Stimulated activated CD4-positive, alpha-beta T cell treated with anti-CD3 and anti-CD28 coated beads, Interleukin-2, amount 100 ng/mL, for 24 hours (primary cell): ENCODE measurements around the gene RBPMS2.

ENCODE experiments used
- DNase-seq, 2 donors: peaks; one replicate each; pipeline ENCODE4 v3.0.0-alpha.2; 2020

Gene RBPMS2

DNA sequence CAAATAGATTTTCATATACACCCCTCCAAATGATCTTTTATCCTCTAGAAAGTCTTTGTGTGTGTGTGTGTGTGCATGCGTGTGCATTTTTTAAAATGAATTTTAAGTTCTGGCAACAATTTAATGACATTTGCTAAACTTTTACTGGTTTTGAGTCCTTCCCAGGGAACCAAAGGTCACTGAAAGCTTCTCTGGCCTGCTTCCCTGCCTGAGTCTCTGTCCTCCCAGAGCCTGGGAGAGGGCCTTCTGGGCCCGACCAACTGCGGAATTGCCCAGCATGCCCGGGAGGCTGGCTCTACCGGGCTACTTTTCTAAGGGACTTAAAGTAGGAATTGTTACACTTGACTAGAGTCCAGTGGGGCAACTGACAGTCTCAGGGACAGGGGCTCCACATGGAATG lies 7.4 kb upstream of the RBPMS2 start:
- no peak for DNase-seq

DNA sequence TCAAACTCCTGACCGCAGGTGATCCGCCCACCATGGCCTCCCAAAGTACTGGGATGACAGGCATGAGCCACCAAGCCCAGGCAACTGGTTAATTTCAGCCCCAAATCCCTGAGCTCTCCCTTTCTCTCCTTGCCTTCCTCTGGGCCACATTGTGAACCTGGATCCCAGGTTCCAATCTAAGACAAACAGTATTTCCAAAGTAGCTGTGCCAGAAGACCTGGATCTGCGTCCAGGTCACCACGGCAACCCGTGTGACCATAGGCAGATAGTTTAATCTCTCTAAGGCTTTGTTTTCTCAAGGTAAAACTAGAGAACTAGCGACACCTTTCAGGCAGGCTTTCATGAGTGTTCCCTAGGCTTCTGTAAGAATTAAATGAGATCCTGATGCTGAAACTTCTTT lies 5.9 kb upstream of the RBPMS2 start:
- no peak for DNase-seq

DNA sequence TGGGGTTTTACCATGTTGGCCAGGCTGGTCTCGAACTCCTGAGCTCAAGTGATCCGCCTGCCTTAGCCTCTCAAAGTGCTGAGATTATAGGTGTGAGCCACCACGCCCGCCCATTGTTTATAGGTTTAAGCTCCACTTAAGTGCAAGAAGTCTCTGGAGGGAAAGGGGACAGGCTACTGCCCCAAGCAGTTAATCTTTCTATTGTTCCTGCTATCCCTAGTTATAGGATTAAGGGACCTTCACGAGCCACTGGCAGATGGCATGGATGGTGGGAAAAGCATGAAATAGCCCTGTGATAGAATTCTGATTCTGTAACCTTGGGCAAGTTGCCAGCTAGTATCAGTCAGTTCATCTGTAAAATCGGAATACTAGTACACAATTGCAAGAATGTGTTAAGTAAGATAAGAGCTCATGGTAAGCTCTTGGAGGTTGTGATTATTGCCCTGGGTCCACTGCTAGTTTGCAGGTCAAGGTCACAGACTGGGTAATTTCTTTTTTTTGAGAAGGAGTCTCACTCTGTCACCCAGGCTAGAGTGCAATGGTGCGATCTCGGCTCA lies 5.3 kb upstream of the RBPMS2 start:
- no peak for DNase-seq

DNA sequence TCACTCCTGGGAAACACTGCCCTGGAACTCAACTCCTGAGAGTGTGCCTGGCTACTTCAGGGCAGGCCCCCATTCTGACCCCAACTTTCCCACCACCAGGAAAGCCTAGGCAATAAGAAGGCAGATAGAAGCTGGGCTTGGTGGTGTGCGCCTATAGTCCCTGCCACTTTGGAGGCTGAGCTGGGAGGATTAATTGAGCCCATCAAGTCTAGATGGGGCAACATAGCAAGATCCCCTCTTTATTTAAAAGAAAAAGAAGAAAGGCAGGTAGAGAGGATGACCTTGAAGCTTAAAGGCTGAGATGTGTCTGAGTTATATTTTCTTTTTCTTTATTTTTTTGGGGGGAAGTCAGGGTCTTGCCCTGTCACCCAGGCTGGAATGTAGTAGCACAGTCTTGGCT lies 4.2 kb upstream of the RBPMS2 start:
- DNase-seq, result no peak

DNA sequence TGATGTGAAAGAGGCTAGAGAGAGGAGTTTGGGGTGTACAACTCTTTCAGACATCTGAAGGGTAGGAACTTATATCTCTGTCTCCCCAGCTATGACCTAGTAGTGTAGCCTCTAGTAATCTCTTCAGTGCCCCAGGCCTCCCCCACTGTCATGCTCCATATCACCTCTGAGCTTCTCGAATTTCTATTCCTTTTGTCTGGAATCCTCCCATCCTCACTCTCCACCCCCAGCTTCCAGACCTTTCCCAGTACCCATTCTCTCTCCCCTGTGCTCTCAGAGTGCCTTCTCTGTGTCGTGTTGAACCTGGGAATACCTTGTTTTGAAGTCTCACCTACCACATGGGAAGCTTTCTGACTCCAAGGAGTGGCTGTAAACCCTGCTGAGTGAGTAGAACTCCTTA lies 3.6 kb upstream of the RBPMS2 start:
- no peak for DNase-seq

DNA sequence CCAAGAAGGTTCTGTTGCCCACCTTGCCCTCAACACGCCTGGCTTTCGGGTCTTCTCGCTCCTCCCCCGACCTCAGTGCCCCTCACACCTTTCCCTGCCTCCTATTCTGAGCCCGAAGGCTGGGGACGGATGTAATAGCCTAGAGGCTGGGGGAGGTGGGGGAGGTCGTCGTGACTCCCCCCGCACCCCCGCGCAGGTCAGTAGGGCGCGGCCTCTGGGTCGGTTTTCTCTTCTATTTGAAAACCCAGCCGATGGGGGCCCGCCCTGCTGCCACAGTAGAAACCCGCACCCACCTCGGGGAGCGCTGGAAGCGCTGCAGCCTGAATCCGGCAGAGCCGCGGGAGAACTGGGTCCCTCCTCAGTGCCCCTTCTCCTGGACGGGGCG lies 1.0 kb upstream of the RBPMS2 start:
- DNase-seq, result no peak

DNA sequence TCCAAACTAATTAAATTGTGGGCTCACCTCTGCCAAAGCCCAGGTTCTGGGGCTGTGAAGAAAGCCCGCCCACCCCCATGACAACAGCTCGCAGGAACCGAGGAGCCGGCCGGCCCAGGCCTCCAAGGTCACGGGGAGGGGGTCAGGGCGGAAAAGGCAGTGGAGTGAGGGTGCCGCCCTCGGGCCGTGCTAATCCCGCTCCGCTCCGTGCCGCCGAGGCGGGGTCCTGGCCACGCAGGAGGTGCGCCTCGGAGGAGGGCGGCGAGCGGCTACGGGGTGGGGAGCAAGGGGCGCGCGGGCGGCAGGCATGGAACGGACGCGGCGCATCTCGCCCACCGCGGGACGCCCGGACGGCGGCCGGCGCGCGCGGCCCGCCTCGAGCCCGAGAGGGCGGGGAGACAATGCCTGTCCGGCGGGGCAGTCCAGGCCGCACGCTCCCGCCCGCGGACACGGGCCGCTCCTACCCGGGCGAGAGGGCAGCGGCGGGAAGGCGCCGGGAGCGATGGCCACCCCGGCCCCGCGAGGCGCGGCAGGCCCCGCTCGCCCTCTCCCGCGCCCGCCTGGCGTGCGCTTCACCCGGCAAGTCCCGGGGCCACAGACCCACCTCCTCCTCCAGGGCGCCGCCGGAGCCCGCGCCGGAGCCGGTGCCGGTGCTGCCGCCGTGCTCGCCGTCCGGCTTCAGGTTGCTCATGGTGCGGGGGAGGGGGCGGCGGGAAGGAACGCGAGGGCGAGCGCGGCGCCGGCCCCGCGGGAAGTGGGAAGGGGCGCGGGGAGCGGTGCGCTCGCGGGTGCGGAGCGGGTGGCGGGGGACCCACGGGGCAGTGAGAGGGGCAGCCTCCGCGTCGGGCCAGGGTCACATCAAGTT lies 528 bp downstream of the RBPMS2 start:
- DNase-seq, result peak in 1 of 2 donors; percentile 30

DNA sequence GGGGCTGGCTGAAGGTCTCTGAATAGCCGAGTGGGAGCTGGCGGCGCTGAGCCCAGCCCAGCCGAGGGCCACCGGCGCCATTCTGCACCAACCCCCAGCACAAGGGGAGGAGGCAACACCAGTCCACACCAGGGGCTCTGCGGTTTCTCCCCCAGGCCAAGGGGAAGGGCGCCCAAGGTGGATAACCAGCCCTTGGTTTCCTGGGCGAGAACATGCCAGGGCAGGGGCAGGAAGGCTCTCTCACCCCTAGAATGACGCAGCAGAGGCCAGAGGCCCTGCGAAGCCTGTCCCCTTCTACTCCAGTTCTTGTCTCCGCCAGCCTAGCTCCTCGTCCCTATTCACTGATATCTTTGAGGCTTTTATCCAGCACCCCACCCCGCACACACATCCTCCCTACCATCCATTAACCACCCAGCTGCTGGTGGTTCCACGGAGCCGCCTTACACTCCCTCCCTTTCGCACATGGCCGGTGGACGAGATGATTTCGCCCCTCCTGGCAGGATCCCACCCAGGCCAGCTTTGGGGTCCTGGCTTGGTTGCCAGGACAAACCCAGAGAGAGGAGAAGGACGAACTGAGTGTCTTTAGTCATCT lies 1.3 kb downstream of the RBPMS2 start:
- DNase-seq, result no peak

DNA sequence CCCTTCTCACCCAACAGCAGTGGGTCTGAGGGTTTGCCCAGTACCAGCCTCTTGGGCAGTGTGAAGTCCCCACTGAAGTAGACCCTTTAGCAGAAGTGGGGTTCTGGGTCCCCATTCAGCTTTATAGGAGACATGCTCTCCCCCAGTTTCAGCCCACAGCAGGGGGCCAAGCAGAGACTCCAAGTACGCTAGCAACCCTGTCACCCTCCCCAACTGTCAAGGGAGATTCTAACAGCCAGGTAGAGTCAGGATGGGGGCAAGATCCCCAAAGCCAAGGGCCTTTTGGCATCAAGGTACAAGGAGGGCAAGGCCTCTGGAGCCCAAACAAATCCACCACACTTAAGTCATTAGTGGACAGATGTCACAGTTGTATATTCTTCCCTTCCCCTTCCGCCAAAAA lies 1.8 kb downstream of the RBPMS2 start:
- no peak for DNase-seq

DNA sequence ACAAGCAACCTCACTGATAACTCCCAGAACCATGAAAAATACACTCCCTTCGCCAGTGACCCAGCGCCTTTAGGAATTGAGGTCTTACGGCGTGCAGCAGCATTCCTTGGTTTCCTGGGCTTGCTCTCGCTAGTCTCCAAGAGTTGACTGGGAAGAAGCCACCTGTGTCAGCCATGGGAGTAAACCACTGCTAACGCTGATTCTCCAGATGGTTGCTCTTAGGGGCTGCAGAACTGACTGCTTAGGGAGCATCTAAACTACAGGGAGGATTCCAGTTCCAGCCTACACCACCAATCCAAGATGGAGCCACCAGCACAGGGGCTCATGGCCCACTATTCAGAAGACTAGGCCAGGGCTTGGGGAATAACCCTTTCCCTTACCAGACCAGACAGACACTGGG lies 2.4 kb downstream of the RBPMS2 start:
- DNase-seq, result no peak

DNA sequence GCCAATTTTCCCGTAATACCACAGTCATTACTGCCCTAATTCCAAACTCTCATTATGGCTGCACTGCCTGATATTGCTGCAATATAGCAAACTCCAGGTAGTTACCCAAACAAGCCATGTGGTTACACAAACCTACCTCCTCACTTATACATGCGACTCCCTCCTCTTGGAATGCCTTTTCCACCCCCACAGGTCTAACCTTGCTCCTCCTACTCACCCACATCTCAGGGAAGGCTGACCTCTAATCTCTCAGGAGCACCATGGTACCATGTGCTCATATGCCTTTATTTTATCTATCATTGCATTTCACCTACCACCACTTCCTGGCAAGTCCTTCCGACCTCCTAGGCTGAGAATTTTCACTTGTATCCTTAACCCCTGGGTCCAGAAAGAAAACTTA lies 2.9 kb downstream of the RBPMS2 start:
- no peak for DNase-seq

DNA sequence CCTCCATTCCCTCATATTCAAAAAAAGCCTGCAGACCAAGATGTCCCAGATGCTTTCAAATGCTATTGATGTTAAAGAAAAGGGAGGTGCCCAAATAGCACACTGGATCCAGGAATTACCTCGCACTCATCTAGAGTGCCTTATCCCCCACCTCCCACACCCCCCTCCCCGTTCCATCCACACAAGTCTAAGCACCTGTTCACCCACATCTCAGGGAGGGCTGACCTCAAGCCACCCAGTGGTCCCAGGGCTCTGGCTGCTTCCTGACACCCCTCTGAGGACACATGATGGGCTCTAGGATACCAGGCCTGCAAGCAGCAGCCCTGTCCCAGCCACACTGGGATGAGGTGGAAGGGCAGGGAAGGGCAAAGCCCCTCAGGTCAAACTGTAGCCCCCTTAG lies 4.8 kb downstream of the RBPMS2 start:
- no peak for DNase-seq

DNA sequence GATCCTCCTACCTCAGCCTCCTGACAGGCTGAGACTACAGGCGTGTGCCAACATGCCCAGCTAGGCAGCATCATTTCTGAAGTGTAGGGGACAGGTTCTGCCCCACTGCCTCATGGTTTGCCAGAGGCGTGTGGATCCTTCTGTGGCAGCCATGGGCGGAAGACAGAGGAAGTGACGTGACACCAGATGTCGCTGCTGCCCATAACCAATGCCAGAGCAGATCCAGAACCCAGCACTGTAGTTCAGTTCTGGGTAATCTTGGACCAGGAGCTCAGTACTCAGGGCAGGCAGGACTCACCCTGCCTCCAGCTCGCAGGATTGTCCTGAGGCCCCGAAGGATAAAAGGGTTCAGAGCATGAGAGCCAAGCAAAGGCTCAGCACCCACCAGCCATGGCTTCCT lies 8.2 kb downstream of the RBPMS2 start:
- no peak for DNase-seq

DNA sequence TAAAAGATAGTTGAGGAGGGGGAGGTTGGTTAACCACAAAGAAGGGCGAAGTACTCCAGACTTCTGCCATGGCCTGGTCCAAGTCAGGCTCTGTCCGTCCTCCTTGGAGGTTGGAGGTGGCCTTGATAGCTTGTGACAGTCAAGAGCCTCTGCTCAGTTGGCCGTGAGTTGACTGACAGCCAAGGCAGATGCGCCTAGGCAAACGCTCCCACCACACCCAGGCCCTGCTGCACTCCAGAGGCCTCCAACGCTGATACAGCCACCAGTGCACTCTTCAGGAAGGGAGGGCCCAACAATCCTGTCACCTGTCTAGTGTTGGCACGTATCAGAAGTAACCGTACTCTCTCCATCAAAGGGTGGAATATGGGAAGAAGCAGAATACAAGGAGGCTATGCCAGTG lies 9.3 kb downstream of the RBPMS2 start:
- no peak for DNase-seq

DNA sequence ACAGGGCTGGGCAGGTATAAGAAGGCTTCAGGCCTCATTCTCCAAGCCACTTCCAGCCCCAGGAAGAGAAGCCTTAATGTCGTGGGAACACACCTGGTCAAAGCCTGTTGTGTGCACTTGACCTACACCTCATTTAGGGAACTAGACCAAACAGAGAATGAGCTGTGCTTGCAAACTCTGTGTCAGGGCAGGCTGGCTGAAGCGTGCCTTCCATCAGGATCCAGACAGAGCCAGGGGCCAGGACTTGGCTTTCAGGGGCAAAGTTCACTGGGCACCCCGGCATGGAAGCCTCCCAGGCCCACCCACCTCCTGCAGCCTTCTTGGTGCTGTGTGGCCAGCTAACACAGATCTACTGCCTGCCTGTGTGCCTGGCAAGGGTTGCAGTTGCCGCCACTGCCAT lies 11.5 kb downstream of the RBPMS2 start:
- no peak for DNase-seq

DNA sequence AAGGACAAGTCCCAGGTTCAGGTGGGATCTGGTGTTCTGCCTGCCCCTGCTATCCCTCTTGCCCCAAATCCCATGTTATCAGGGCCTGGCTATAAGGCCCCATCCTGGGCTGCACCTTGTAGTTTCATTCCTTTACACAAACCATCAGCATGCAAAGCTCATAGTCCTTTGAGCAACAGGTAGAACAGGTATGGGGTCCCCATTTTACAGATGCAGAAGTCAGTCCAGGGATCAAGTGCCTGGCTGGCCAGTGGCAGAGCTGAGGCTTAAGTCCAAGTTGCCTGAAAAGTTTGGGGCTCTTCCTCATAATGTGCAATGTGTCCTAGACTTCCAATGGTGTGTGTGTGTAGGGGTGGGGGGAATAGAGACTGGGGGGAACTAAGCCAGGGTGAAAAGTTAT lies 11.9 kb downstream of the RBPMS2 start:
- no peak for DNase-seq

DNA sequence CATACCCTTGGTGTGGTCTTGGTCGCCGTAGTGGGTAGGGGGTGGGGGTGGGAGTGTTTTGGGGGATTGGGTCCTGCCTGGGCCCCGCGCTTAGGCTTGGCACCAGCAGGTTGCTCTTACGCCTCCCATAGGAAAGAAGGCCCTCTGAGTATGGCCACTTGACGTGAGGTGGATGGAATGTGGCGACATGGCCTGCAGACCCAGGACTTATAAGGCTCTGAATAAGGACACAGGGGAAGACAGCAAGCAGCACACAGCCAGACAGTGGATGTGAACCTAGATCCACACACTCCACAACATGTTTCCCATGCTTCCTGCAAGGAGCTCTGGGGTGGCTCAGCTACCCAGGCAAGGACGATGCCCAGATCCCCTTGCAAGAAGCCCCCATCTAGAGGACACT lies 12.4 kb downstream of the RBPMS2 start:
- DNase-seq, result no peak

DNA sequence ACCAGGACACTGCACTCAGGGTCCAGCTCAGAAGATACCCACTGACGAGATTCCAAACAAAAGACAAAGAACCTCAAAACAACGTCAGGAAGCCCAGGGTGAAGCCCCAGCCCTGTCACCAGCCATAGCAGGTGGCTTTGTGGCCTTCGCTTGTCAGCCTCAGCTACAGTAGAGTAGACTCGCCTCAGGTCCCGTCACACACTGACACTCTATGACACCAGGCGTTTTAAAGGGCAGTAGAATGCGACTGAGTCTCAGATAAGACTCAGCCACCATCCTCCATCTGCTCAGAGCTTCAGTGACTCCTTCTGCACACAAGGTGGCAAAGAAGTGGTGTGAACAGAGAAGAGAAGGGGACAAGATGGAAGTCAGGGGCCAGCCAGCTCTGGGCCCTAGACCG lies 12.8 kb downstream of the RBPMS2 start:
- no peak for DNase-seq

DNA sequence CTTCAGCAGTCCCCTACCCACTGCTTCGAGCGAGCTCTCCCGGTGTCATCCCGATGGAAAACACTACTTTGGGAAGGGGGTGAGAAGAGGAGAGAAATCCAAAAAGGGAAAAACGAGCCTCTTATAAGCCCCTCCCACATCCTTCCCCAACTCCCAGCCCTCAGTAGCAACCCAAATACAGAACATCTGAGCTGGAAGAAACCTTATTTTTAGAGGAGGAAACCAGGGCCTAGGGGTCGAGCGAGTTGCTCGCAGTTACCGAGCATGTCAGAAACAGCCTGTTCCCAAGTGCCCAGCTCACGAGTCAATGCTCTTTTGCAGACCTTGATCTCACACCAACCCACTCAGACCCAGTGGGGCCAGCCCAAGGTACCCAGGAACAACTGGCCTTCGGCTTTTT lies 14.2 kb downstream of the RBPMS2 start:
- no peak for DNase-seq

DNA sequence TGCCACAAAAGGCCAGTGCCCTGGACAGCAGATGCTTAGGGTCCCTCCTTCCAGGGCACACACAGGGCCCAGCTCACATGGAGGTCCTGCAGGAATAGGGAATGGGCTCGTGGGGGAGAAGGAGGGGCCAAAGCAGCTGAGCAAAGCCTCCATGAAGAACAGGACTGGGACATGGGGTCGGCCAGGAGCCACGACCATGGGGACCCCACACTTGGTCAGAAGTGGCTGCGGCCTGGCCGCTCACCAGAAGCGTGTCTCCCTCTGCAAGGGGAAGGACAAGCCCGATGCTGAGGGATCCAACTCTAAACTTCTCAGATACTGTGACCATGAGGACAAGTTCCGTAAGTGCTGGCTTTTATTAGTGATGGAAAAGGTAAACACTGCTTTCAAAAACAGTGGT lies 15.3 kb downstream of the RBPMS2 start:
- DNase-seq, result no peak

DNA sequence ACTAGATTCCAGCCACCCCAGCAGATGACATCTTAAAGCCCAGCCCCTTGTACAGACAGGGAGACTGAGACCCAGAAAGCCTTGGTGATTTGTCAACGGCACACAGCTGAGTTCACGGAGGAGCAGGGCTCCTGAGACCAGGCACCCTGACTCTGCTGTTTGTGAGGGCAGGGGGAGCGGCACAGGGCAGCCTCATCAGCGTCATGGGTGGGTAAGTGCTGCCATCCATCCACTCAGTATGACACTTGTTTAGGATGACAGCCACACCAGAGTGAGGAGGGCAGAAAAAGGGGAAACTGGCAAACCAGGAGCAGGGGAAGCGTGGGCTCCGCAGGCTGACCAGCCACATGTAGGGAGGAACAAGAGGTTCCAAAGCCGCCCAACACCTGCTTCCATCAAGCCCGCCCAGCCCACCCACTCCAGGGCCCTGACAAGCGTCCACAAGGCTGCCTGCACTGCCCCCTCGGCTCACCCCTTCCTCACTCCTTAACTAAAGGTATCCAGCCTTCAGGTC lies 19.9 kb downstream of the RBPMS2 start:
- DNase-seq, result no peak

DNA sequence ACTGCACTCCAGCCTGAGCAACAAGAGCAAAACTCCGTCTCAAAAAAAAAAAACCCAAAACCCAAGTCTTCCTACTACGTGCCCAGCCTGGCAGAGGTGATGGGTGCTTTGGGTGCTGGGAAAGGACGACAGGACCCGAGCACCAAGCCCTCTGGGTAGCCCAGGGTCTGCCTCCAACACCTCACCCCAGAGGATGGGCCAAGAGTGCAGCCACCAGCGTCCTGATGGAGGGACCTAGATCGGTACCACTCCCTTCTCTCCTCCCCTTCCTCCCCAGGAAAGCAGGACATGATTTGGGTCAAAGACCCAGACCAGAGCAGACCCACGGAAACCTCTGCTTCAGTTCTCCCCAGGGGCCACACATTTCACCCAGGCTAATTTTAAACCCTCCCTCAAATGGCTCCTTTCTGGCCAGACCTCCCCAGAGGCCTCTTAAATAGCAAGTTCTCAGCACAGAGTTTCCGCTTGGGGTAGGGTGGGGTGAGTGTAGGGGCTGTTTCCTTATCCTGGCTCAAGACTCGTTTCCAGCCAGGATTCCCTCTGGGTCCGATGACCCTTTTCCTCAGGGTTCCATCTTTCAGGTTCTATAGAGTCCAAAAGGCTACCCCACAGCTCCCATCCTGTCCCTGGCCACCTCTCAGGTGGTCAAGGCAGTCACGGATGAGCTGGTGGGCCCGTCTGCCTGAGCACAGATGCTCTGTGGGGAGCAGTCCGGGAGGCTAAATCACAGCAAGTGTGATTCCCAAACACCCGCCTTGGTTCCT lies 20.5 kb downstream of the RBPMS2 start:
- DNase-seq, result no peak

DNA sequence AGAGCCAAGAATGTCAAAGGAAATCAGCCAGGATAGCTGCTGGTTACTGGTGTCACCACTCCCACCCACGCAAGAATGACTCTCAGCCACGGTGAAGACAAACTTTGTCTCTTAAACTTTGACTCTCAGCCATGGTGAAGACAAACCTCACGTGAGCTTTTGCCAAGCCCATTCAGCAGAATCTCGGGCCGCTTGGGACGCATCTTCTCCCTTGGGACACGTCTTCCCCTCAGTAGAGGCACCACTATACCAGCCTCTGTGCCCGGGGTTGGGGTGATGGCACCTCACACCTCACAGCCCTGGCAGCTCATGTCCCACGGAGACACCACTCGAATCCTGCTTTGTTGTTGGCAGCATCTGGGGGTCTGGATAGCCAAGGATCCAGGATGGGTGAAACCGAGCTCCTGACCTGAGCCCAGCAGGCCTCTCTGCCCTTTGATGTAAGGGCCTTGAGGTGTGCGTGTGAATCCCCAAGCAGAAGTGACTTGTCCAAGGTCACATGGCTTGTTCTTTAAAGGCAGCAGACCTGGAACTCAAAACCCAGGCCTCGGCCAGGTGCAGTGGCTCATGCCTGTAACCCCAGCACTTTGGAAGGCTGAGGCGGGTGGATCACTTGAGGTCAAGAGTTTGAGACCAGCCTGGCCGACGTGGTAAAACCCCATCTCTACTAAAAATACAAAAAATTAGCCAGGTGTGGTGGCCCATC lies 21.8 kb downstream of the RBPMS2 start:
- no peak for DNase-seq
